Suprapubic skin (tissue), 4 donors: Measurements from ENCODE around the gene KANSL3. TPM values are rescaled to one million over a fixed set of nuclear protein-coding genes. Genes with fewer than 3 reads are reported as not detected.
A peak's percentile ranks its signal among the peaks of the same experiment; 100 is the strongest.

Source experiments
- DNase-seq, 2 donors: peaks; one replicate each; pipeline ENCODE4 v3.0.0-alpha.2; 2019; ENCODE audit warnings: low spot score in 2 of 2
- H3K27ac ChIP-seq: fragments of 200-600 bp; sonication (generic); one replicate; pipeline ENCODE4 v1.5.1; 2019
- H3K27me3 ChIP-seq: fragments of 200-600 bp; sonication (generic); one replicate; pipeline ENCODE4 v1.5.1; 2019
- H3K36me3 ChIP-seq: fragments of 200-600 bp; sonication (generic); one replicate; pipeline ENCODE4 v1.5.1; 2019
- H3K4me1 ChIP-seq: fragments of 200-600 bp; sonication (generic); one replicate; pipeline ENCODE4 v1.5.1; 2019
- H3K4me3 ChIP-seq: fragments of 200-600 bp; sonication (generic); one replicate; pipeline ENCODE4 v1.5.1; 2019; ENCODE audit warnings: mild to moderate bottlenecking
- H3K9me3 ChIP-seq: fragments of 200-600 bp; sonication (generic); one replicate; pipeline ENCODE4 v1.5.1; 2019
- EP300 ChIP-seq: sonication (generic); formaldehyde crosslinking; IDR thresholded peaks from one replicate; pipeline ENCODE4 v1.6.1; 2017; ENCODE audit warnings: antibody characterized with exemption
- POLR2A ChIP-seq, 2 donors: fragments of 450-650 bp; IDR thresholded peaks; one replicate each; pipeline ENCODE4 v1.6.1; 2017; ENCODE audit warnings: antibody characterized with exemption in 2 of 2, mild to moderate bottlenecking in 2 of 2, moderate library complexity in 2 of 2
- POLR2AphosphoS5 ChIP-seq, 3 donors: sonication (generic); formaldehyde crosslinking; IDR thresholded peaks; one replicate each; pipeline ENCODE4 v1.6.1; 2017; ENCODE audit warnings: antibody characterized with exemption in 3 of 3
- WGBS: methylation state at CpG from one replicate; pipeline ENCODE4 v1.1.5; 2018; 5-methylcytosine and 5-hydroxymethylcytosine counted together
- total RNA-seq, 4 donors: library from RNA; depleted of rRNA; stranded (reverse); fragments of >200 nt; gene quantifications; one replicate each; pipeline ENCODE4 v1.1.0, GENCODE V29; 2016
- TF ChIP-seq, protein P1 (sequence below), 2 donors: fragments of 200-600 bp in 1 of 2; fragments of 450-650 bp in 1 of 2; sonication (generic) in 1 of 2; IDR thresholded peaks; one replicate each; pipeline ENCODE4 v1.5.1; 2016 to 2019; ENCODE audit warnings: antibody characterized with exemption in 2 of 2, mild to moderate bottlenecking in 1 of 2, moderate library complexity in 1 of 2

Gene KANSL3
- total RNA-seq, 4 donors from 2014 or later: 29.3 to 70.5 (median 37.4) TPM

DNA sequence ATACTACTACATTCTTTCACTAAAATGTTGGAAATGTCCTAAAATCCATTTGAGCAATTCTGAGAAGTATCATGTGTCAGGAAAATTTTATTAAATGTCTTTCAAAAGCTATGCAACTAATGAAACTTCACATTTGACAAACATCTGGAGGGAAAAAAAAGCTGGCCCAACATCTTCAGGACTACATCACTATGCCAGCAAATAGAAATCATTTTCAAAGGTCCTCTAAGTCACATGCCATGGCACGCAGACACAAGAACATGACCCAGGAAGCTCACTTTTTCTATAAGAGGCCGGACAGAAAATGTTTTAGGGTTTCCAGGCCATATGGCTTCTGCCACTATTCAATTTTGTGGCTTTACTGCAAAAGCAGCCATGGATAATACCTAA is 11.6 kb downstream of the KANSL3 start:
- no peak overlapping the region for H3K4me3 ChIP-seq
- H3K9me3 ChIP-seq: no peaks in the 10 kb centered on the region
- no peaks in the 10 kb centered on the region for H3K27me3 ChIP-seq
- H3K4me1 ChIP-seq: peaks cover 20% of the 10 kb centered on the region
- WGBS: 28% methylated on average over 2 of the region's 2 CpGs
- peak overlapping the region; percentile 2 for H3K27ac ChIP-seq
- no peak for DNase-seq
- TF ChIP-seq POLR2AphosphoS5 (IDR thresholded peaks at IDR 0.05) (no peak), POLR2A (IDR thresholded peaks at IDR 0.05) (no peak), EP300 (no peak)
- TF ChIP-seq, protein P1, sequence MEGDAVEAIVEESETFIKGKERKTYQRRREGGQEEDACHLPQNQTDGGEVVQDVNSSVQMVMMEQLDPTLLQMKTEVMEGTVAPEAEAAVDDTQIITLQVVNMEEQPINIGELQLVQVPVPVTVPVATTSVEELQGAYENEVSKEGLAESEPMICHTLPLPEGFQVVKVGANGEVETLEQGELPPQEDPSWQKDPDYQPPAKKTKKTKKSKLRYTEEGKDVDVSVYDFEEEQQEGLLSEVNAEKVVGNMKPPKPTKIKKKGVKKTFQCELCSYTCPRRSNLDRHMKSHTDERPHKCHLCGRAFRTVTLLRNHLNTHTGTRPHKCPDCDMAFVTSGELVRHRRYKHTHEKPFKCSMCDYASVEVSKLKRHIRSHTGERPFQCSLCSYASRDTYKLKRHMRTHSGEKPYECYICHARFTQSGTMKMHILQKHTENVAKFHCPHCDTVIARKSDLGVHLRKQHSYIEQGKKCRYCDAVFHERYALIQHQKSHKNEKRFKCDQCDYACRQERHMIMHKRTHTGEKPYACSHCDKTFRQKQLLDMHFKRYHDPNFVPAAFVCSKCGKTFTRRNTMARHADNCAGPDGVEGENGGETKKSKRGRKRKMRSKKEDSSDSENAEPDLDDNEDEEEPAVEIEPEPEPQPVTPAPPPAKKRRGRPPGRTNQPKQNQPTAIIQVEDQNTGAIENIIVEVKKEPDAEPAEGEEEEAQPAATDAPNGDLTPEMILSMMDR (IDR thresholded peaks at IDR 0.05): no peak
- H3K36me3 ChIP-seq: peaks cover 42% of the 10 kb centered on the region

DNA sequence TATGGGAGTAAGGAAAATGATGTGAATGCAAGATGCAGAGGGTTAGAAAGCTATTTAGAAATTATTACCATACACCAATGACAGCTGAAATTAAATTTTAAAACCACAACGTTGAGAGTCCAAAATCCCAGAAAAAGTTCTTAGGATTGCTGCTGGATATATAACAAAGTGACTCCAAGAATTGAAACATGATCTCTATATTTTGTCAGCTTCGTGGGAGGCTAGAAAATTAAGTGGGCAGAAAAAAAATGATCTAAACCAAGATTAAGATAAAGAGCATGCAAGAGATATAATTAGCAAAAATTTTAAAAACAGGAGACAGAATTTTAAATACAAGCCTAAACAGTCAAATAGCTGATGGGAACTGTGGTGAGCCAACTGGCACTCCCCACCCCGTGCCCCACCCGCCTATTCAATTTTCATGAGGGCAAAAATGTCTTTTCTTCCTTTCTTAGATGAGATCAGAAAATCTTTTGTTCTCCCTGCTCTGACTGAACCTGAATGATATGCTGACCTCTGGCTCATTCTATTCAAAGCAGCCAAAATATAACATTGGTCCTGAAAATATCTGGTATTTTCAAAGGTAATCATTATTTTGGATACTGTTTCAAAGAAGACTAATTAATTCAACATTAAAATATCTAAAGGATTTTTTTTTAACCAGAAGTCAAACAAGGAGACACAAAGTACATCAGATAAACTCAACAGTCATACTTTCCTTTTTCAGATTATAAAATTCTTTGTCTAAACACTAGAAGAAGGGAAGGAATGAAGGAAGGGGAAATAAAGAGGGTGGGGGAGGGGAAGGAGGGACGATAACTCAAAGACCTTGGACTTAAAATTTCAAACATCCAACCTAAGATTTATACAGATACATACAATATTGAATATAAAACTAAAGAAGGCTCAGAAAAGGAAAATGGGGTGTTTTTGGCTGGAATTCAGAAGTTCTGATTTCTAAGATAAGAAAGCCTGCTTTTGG is 12.2 kb downstream of the KANSL3 start:
- TF ChIP-seq POLR2AphosphoS5 (IDR thresholded peaks at IDR 0.05): no peak
- no peak for TF ChIP-seq EP300
- TF ChIP-seq POLR2A (IDR thresholded peaks at IDR 0.05): no peak
- TF ChIP-seq, protein P1 (IDR thresholded peaks at IDR 0.05): no peak
- no peaks in the 10 kb centered on the region for H3K27me3 ChIP-seq
- H3K36me3 ChIP-seq: peaks cover 35% of the 10 kb centered on the region
- no peak overlapping the region for H3K4me3 ChIP-seq
- H3K27ac ChIP-seq: peak overlapping the region; percentile 2
- WGBS: 14% methylated on average over 5 of the region's 5 CpGs
- no peak for DNase-seq
- peaks cover 19% of the 10 kb centered on the region for H3K4me1 ChIP-seq
- no peaks in the 10 kb centered on the region for H3K9me3 ChIP-seq

DNA sequence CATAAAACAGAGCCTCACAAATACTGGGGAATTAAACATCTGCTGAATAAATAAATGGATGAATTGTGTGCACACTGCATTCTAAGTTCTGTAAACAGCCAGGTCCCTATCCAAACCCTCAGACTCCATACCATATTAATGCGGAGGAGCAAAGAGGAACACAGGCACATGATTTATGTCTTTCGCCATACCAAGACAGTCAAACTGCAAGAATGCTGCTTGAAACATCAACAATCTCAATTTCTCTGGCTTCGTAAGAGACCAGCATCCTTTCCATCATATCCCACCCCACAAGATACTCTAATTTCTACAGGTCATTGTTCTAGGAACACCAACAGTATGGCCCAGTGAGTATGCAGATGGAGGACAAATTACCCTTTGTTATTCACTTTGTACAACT is 15.0 kb downstream of the KANSL3 start:
- H3K4me1 ChIP-seq: peaks cover 22% of the 10 kb centered on the region
- no peaks in the 10 kb centered on the region for H3K27me3 ChIP-seq
- no peak for TF ChIP-seq POLR2A (IDR thresholded peaks at IDR 0.05)
- no peak for DNase-seq
- H3K4me3 ChIP-seq: no peak overlapping the region
- no peak overlapping the region for H3K27ac ChIP-seq
- H3K9me3 ChIP-seq: no peaks in the 10 kb centered on the region
- H3K36me3 ChIP-seq: peaks cover 27% of the 10 kb centered on the region
- 88% methylated on average over 3 of the region's 3 CpGs for WGBS

DNA sequence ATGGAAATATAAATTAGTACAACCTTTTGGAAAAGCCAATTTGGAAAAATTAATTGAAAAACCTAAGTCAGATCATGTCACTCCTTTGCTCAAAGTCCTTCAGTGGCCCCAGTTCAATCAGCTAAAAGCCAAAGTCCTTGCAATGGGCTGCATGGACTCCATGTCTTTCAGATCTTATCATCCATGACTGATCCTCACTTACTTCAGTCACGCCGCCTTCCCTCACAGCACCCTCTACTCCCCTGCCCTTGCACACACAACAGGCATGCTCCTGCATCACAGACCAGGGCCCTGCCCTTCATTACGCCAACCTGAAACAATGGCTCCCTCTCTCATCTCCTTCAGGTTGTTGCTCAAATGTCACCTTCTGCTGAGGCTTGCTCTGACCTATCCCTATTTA is 15.6 kb downstream of the KANSL3 start:
- 91% methylated on average over 3 of the region's 3 CpGs for WGBS
- no peak for DNase-seq
- Histone ChIP-seq H3K4me3 (no peak overlapping the region), H3K27ac (no peak overlapping the region), H3K4me1 (peaks cover 28% of the 10 kb centered on the region), H3K27me3 (no peaks in the 10 kb centered on the region), H3K9me3 (no peaks in the 10 kb centered on the region), H3K36me3 (peaks cover 22% of the 10 kb centered on the region)
- TF ChIP-seq, protein P1 (IDR thresholded peaks at IDR 0.05): no peak
- TF ChIP-seq EP300 (no peak), POLR2AphosphoS5 (IDR thresholded peaks at IDR 0.05) (no peak), POLR2A (IDR thresholded peaks at IDR 0.05) (no peak)

DNA sequence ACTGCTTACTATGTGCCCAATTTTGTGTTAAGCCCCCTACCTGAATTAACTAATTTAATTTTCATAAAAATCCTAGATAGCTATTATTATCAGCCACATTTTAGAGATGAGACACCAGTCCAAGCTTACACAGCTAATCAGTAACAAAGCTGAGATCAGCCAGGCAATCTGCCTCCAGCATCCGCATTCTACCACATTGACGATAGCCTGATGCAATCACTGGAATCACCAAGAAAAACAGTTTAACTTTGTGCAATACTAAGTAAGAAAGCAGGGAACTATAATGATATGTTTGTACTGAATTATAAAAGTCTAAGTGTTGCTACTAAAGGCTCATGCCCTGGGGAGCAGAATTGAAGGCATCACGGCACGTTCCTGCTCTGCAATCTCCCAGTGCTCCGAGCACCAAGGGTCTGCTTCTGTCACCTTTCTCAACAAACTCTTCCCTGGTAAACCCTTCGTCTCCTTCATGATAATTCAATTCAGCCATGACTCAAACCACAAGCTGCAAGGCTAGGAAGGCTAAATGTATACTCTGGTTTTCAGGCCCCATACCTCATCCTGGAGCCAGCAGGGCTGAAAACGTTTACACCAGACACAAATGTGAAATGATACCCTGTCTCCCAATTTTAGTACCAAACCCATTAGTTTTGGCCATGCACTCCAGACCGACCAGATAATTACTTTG is 19.4 kb downstream of the KANSL3 start:
- no peak overlapping the region for H3K4me3 ChIP-seq

More for the DNA sequence above, 19.4 kb downstream of the KANSL3 start:
- H3K9me3 ChIP-seq: no peaks in the 10 kb centered on the region
- H3K36me3 ChIP-seq: peaks cover 22% of the 10 kb centered on the region
- peaks cover 10% of the 10 kb centered on the region for H3K4me1 ChIP-seq
- no peak for DNase-seq
- TF ChIP-seq EP300: no peak
- TF ChIP-seq POLR2A (IDR thresholded peaks at IDR 0.05): no peak
- TF ChIP-seq, protein P1 (IDR thresholded peaks at IDR 0.05): no peak
- TF ChIP-seq POLR2AphosphoS5 (IDR thresholded peaks at IDR 0.05): no peak
- no peaks in the 10 kb centered on the region for H3K27me3 ChIP-seq
- WGBS: 78% methylated on average over 8 of the region's 8 CpGs
- H3K27ac ChIP-seq: peak overlapping the region; percentile 30
